Progenitor cell of endocrine pancreas (in vitro differentiated cells): ENCODE results near the gene CEL. TPM values are rescaled to one million over a fixed set of nuclear protein-coding genes. Genes with fewer than 3 reads are reported as not detected.
A peak's percentile ranks its signal among the peaks of the same experiment; 100 is the strongest.
"Not testable (repeated sequence)": the region's sequence is repeated elsewhere in the genome, so short reads cannot be mapped to it uniquely, and the experiment has no call there.

Experiments
- DNase-seq: peaks from one replicate; pipeline ENCODE4 v3.0.0; 2021; ENCODE audit warnings: low spot score; ENCODE audit not compliant: unreplicated experiment
- H3K27ac Mint-ChIP-seq: 2 replicates; pipeline ENCODE4 v1.8.0; 2021; ENCODE audit warnings: mild to moderate bottlenecking, moderate library complexity, mixed read lengths
- H3K27me3 Mint-ChIP-seq: 2 replicates; pipeline ENCODE4 v1.8.0; 2021; ENCODE audit warnings: mixed read lengths
- H3K36me3 Mint-ChIP-seq: 2 replicates; pipeline ENCODE4 v1.8.0; 2022; ENCODE audit warnings: mixed read lengths; ENCODE audit not compliant: insufficient read depth
- H3K4me1 Mint-ChIP-seq: 2 replicates; pipeline ENCODE4 v1.8.0; 2021; ENCODE audit warnings: low read depth, mixed read lengths
- H3K4me3 Mint-ChIP-seq: 2 replicates; pipeline ENCODE4 v1.8.0; 2021; ENCODE audit warnings: low read depth, mild to moderate bottlenecking, moderate library complexity, mixed read lengths
- H3K9me3 Mint-ChIP-seq: 2 replicates; pipeline ENCODE4 v1.8.0; 2021; ENCODE audit warnings: low read depth, mixed read lengths
- CTCF ChIP-seq: fragments of 200-600 bp; sonication (generic); IDR thresholded peaks from one replicate; pipeline ENCODE4 v1.5.0; 2021; ENCODE audit warnings: antibody characterized with exemption, mild to moderate bottlenecking; ENCODE audit not compliant: unreplicated experiment
- total RNA-seq: library from RNA; stranded (reverse); gene quantifications from 2 replicates; pipeline ENCODE4 v1.2.1, GENCODE V29; 2021

CEL gene
- total RNA-seq, 1 donor from 2014 or later, result 5.2 TPM

- no peaks in the 10 kb centered on the region for H3K9me3 Mint-ChIP-seq
- no peak overlapping the region for H3K27ac Mint-ChIP-seq
Measured at GRCh38 chr9:133035669-133036068, 26.1 kb upstream of the CEL start.

DNA sequence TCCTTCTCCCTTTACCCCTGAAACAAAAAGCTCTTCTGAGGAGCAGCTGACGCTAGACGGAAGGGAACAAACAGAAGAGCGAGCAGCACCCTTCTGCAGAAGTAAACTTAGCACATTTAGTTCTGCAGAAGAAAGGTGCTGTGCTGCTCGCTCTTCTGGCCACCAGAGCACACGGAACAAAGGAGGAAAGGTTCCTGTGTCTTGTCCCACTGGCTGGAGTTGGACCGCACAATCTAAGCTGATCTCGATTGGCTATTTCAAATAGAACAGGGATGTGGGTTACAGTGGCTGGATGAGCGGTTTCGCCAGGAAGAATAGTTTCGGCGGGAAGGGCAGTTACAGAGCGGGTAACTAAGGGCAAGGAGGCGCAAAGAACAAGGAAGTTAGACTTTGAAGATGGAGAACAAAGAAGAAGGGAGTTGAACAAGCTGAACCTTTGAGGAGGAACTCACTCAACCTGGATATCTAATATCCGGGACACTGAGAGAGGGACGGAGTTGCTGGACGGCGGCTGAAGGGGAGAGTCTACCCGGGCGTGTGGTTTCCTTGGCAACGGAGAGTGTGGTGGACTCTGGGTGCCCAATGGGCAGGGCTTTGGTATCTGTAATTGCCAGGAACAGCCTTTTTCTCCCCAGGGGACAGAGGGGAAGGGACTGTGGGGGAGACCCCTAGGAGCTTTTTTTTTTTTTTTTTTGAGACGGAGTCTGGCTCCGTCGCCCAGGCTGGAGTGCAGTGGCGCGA, 23.8 kb upstream of the CEL start:
- Mint-ChIP-seq H3K36me3 (peaks cover 9% of the 10 kb centered on the region), H3K9me3 (no peaks in the 10 kb centered on the region), H3K27ac (peak overlapping the region; percentile 57), H3K4me3 (no peak overlapping the region), H3K27me3 (no peaks in the 10 kb centered on the region), H3K4me1 (peaks cover 2% of the 10 kb centered on the region)
- no peak for TF ChIP-seq CTCF
- DNase-seq, result no peak

More at GRCh38 chr9:133035669-133036068, 26.1 kb upstream of the CEL start:
- peaks cover 20% of the 10 kb centered on the region for H3K4me1 Mint-ChIP-seq
- H3K36me3 Mint-ChIP-seq, result peaks cover 5% of the 10 kb centered on the region
- H3K4me3 Mint-ChIP-seq, result no peak overlapping the region
- DNase-seq, result no peak
- no peak for TF ChIP-seq CTCF
- no peaks in the 10 kb centered on the region for H3K27me3 Mint-ChIP-seq

- not testable (repeated sequence) for H3K27me3 Mint-ChIP-seq, DNase-seq, H3K4me3 Mint-ChIP-seq, H3K9me3 Mint-ChIP-seq, H3K4me1 Mint-ChIP-seq
- H3K36me3 Mint-ChIP-seq, result peaks cover 16% of the 10 kb centered on the region
- peak; percentile 56 for TF ChIP-seq CTCF
- peak overlapping the region; percentile 66 for H3K27ac Mint-ChIP-seq
Measured at GRCh38 chr9:133040892-133041479, 20.8 kb upstream of the CEL start.

DNA sequence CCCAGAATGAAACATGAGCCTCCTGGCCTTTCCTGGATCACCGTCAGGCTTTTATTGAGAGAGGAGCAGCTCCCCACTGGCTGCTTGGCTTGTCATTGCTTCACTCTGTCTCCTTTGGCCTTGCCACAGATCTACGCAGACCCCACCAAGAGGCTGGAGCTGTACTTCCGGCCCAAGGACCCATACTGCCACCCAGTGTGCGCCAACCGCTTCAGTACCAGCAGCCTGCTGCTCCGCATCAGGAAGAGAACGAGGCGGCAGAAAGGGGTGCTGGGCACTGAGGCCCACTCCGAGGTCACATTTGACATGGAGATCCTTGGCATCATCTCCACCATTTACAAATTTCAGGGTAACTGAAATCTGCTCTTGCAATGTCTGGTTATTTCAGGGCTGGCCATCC, 19.8 kb upstream of the CEL start:
- Mint-ChIP-seq H3K4me3 (no peak overlapping the region), H3K4me1 (peaks cover 2% of the 10 kb centered on the region), H3K27me3 (no peaks in the 10 kb centered on the region), H3K36me3 (peaks cover 17% of the 10 kb centered on the region), H3K27ac (no peak overlapping the region), H3K9me3 (no peaks in the 10 kb centered on the region)
- DNase-seq, result no peak
- no peak for TF ChIP-seq CTCF

DNA sequence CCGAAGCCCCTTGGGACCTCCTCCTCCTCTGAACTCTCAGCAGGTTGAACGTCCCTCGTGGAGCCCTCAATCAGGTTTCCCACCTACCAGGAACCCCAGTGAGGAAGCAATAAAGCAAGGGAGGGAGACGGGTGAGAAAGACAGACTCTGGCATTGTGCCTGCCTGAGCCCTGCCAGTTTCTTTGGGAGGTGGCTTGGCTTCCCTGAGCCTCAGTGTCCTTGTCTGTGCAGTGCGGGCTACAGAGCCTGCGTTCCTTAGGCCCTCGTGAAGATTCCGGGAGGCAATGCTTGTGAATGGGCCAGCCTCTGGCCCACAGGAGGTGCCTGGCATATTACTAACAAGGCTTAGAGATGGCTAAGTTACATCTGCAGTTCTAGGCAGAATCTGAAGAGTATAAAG, 19.1 kb upstream of the CEL start:
- peaks cover 17% of the 10 kb centered on the region for H3K36me3 Mint-ChIP-seq

More for the DNA sequence above, 19.1 kb upstream of the CEL start:
- H3K4me1 Mint-ChIP-seq, result peaks cover 2% of the 10 kb centered on the region
- no peak for DNase-seq
- H3K9me3 Mint-ChIP-seq, result no peaks in the 10 kb centered on the region
- H3K27ac Mint-ChIP-seq, result no peak overlapping the region
- H3K27me3 Mint-ChIP-seq, result no peaks in the 10 kb centered on the region
- H3K4me3 Mint-ChIP-seq, result no peak overlapping the region
- TF ChIP-seq CTCF, result no peak
